Panc1 (cell line): ENCODE results near the gene ALDH2. TPM values are rescaled to one million over a fixed set of nuclear protein-coding genes. Genes with fewer than 3 reads are reported as not detected.
"Not testable (repeated sequence)": the region's sequence is repeated elsewhere in the genome, so short reads cannot be mapped to it uniquely, and the experiment has no call there.

Experiments used
- ATAC-seq: fragments of 200-7000 bp; cut with Tn5 transposase; 2 replicates; pipeline ENCODE4 v1.9.1; 2020; ENCODE audit warnings: mild to moderate bottlenecking, moderate library complexity
- BruUV-seq: library from RNA; stranded (reverse); fragments of 400-500 nt; replicated peaks from 2 replicates; lab custom pipeline; 2021; lab: Mats Ljungman, UMichigan
- CTCF ChIA-PET: fragments of 300-600 bp; sonication (Branson Sonifier 250); formaldehyde crosslinking; loops from one replicate; lab custom pipeline; 2022; ENCODE audit warnings: antibody characterized with exemption; lab: Charles Lee
- POLR2A ChIA-PET: fragments of 300-600 bp; sonication (Branson Sonifier 250); formaldehyde crosslinking; loops from one replicate; lab custom pipeline; 2022; ENCODE audit warnings: antibody characterized with exemption; lab: Charles Lee
- DNase-seq: peaks from one replicate; pipeline ENCODE4 v3.0.0-alpha.2; 2010; ENCODE audit warnings: low read depth, low spot score
- H3K27ac ChIP-seq: 2 replicates; pipeline ENCODE4 v1.5.1; 2011; ENCODE audit warnings: mild to moderate bottlenecking, low read length, inconsistent platforms
- H3K27me3 ChIP-seq: fragments of 200-500 bp; sonication (Bioruptor generic); 2 replicates; pipeline ENCODE4 v1.6.0; 2014; ENCODE audit warnings: low read length, inconsistent platforms; ENCODE audit not compliant: control insufficient read depth, insufficient read depth
- H3K36me3 ChIP-seq: fragments of 200-500 bp; sonication (Bioruptor generic); 2 replicates; pipeline ENCODE4 v1.5.1; 2014; ENCODE audit warnings: inconsistent platforms, mild to moderate bottlenecking, low read length, moderate library complexity; ENCODE audit not compliant: control insufficient read depth, insufficient read depth
- H3K4me1 ChIP-seq: 2 replicates; pipeline ENCODE4 v1.5.1; 2011; ENCODE audit warnings: inconsistent platforms, mild to moderate bottlenecking, low read length, moderate library complexity; ENCODE audit not compliant: control insufficient read depth, insufficient read depth
- H3K4me3 ChIP-seq, 2 experiments: 2 replicates each; pipeline ENCODE4 v1.5.1; 2011 to 2012; ENCODE audit warnings: low read depth in 2 of 2, low read length in 2 of 2, mild to moderate bottlenecking in 2 of 2, inconsistent platforms in 1 of 2, moderate library complexity in 1 of 2
- H3K9me3 ChIP-seq: fragments of 200-500 bp; sonication (Bioruptor generic); 2 replicates; pipeline ENCODE4 v1.5.1; 2014; ENCODE audit warnings: low read depth, mild to moderate bottlenecking, inconsistent platforms, low read length, moderate library complexity; ENCODE audit not compliant: control insufficient read depth, insufficient read depth
- CTCF ChIP-seq: fragments of 450-650 bp; IDR thresholded peaks from 2 replicates; pipeline ENCODE4 v1.5.1; 2017; ENCODE audit warnings: mild to moderate bottlenecking
- POLR2AphosphoS5 ChIP-seq: IDR thresholded peaks from 2 replicates; pipeline ENCODE4 v1.6.1; 2012; ENCODE audit warnings: mild to moderate bottlenecking, low read depth, low read length, moderate library complexity
- REST ChIP-seq, 2 experiments: IDR thresholded peaks; 2 replicates each; pipeline ENCODE4 v1.6.1; 2011 to 2012; ENCODE audit warnings: low read depth in 2 of 2, control low read depth in 1 of 2, low read length in 1 of 2, mild to moderate bottlenecking in 1 of 2, moderate library complexity in 1 of 2; ENCODE audit not compliant: insufficient read depth in 1 of 2
- SIN3A ChIP-seq: IDR thresholded peaks from 2 replicates; pipeline ENCODE4 v1.6.1; 2012; ENCODE audit warnings: low read depth, mild to moderate bottlenecking, low read length, moderate library complexity, borderline replicate concordance; ENCODE audit not compliant: insufficient read depth
- TCF7L2 ChIP-seq: IDR thresholded peaks from 2 replicates; pipeline ENCODE4 v1.6.1; 2011; ENCODE audit warnings: mild to moderate bottlenecking, low read depth, low read length, inconsistent platforms
- in situ Hi-C: cut with HindIII; loops from 2 replicates; pipeline ENCODE4 v1.10.0; 2016; ENCODE audit warnings: low sequenced_read_pairs, low pct_unique_long_range_greater_than_20kb
- intact Hi-C: fragments of 100-400 bp; cut with micrococcal nuclease; formaldehyde crosslinking; loops from one replicate; pipeline ENCODE4 v1.10.0; 2022; ENCODE audit not compliant: unreplicated experiment
- total RNA-seq: library from RNA; stranded (reverse); gene quantifications from one replicate; pipeline ENCODE4 v1.2.1, GENCODE V29; 2021; ENCODE audit not compliant: unreplicated experiment

The ALDH2 gene
- total RNA-seq, 1 experiment from 2014 or later, result 9.0 TPM

GRCh38 chr12:111761099-111761498 is 5.6 kb upstream of the ALDH2 start:
- H3K36me3 ChIP-seq, result no peaks in the 10 kb centered on the region
- H3K4me1 ChIP-seq, result no peaks in the 10 kb centered on the region
- H3K27ac ChIP-seq, result no peak overlapping the region
- in situ Hi-C loops (no loop called here), intact Hi-C loops (no loop called here)
- no peak for ATAC-seq
- H3K27me3 ChIP-seq, result no peaks in the 10 kb centered on the region
- TF ChIP-seq CTCF (no peak), SIN3A (no peak), POLR2AphosphoS5 (no peak), TCF7L2 (no peak), REST (IDR thresholded peaks at IDR 0.05; ENCODE audit: insufficient read depth in 1 of 2, low read depth in 2 of 2, low read length in 1 of 2) (no peak)
- DNase-seq, result no peak
- H3K9me3 ChIP-seq, result no peaks in the 10 kb centered on the region
- BruUV-seq, result no TSS peak
- no peak overlapping the region for H3K4me3 ChIP-seq
- CTCF ChIA-PET, result no interaction called here
- POLR2A ChIA-PET, result no interaction called here

- no peaks in the 10 kb centered on the region for H3K36me3 ChIP-seq
- DNase-seq (no peak), ATAC-seq (no peak)
- ChIA-PET POLR2A (no interaction called here), CTCF (no interaction called here)
- no peak for TF ChIP-seq REST (IDR thresholded peaks at IDR 0.05; ENCODE audit: insufficient read depth in 1 of 2, low read depth in 2 of 2, low read length in 1 of 2)
- no peak for TF ChIP-seq TCF7L2
- TF ChIP-seq POLR2AphosphoS5, result no peak
- TF ChIP-seq SIN3A, result no peak
- TF ChIP-seq CTCF, result no peak
- H3K4me1 ChIP-seq, result no peaks in the 10 kb centered on the region
- no TSS peak for BruUV-seq
- H3K27ac ChIP-seq, result no peak overlapping the region
- H3K4me3 ChIP-seq, result no peak overlapping the region
- in situ Hi-C loops, result no loop called here
- intact Hi-C loops, result no loop called here
- no peaks in the 10 kb centered on the region for H3K27me3 ChIP-seq
- H3K9me3 ChIP-seq, result no peaks in the 10 kb centered on the region
These were observed 5.0 kb upstream of the ALDH2 start for GRCh38 chr12:111761706-111762105.

GRCh38 chr12:111763552-111763951 is 3.2 kb upstream of the ALDH2 start:
- H3K4me3 ChIP-seq, H3K9me3 ChIP-seq, H3K27ac ChIP-seq, BruUV-seq, intact Hi-C loops, H3K27me3 ChIP-seq, H3K4me1 ChIP-seq, in situ Hi-C loops, DNase-seq, ATAC-seq, H3K36me3 ChIP-seq: not testable (repeated sequence)
- POLR2A ChIA-PET, result interaction anchor here (0.6 kb wide), 1 partner anchor 9 kb away, joined by 3 read pairs; no protein-coding TSS in a partner anchor
- CTCF ChIA-PET, result interaction anchor here (0.5 to 0.7 kb wide), 2 partner anchors 64 to 405 kb away, joined by 4 to 5 read pairs; no protein-coding TSS in a partner anchor
